ENCODE data around the gene COL5A1.

COL5A1 gene

DNA sequence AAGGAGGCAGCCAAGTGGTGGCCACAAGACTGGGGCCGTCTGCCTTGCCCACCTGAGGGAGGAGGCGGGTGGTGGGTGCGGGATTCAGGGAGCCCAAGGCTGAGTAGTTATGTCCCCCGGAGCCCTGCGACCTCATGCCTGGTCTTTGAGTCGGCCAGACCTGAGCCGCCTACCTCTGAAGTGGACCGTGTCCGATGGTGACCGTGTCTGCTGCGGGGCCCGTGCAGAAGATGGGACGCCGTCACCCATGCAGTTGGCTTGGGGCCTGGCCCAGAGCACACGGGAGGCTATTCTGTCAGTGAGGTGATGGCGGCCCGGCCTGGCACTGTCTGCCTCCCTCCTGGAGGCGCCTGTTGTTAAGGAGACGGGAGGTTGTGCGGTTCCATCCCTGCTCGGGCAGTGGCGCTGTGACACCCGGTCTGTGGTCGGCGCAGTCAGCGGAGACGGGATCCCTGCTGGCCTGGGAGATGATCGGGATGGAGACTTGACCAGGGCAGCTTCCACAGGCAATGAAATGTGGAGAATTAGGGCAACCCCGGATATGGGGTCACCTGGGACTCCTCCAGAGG is 176.5 kb downstream of the COL5A1 start:
- DNase-seq (ENCODE audit: low read depth) = no peak

DNA sequence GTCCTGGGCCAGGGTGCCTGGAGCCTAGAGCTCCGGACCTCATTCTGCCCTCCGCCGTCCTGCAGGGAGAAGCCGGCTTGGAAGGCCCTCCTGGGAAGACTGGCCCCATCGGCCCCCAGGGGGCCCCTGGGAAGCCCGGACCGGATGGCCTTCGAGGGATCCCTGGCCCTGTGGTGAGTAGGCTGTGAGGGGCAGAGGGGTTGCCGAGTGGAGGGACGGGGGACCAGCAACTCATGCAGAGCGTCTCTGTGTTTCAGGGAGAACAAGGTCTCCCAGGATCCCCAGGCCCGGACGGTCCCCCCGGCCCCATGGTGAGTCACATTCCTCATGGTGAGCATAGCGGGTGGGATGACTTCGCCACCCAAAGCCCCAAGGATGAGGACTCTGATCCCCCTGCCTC is 177.0 kb downstream of the COL5A1 start:
- DNase-seq (ENCODE audit: low read depth) = no peak

DNA sequence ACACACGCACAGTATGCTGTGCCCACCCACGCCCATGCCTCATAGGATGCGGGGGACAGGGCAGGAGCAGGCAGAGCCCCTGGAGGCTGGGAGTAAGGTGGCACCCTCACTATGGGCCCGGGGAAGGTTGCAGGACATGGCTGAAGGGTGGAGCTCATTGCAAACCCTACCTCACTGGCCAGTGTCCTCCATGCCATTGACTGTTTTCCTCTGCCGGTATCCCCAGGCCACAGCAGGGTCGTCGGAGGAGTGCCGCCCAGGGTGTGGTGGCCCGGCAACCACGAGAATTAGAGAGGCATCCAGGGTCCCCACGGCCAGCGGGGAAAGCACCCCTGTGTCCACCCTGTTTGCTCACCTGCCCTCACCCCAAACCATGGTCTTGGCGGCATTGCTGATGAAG is 179.3 kb downstream of the COL5A1 start:
- DNase-seq (ENCODE audit: low read depth) = no peak

DNA sequence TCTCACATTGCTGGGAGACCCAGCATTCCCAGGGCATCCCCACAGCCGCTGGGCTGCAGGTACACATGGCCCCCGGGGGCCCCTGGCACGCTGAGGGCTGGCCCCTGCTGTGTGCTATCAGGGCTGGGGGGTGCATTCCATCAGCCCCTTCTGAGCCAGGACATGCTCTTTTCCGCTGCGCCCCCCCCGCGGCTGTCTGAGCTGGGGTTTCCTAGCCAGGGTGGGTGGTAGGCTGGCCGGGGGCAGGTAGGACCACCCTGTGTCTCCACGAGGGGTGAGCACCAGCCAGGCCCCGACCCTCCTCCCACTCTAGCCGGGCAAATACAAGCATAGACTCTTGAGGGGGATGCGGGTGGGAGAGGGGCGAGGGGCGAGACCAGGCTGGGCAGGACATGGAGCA is 180.9 kb downstream of the COL5A1 start:
- no peak for DNase-seq (ENCODE audit: low read depth)

DNA sequence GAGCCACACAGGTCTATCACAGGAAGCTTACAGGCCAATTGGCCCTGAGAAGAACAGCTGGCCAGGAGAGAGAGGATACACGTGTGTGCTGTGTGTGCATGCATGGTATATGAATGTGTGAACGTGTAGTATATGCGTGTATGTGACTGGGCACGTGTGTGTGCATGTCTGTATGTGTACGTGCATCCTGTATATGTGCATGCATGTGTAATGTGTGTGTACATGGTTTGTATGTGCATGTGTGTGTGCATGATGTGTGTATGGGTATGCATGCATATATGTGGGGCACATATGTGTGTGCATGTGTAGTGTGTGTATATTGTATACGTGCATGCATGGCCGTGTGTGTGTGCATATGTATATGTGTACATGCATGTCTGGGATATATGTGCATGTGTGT is 182.0 kb downstream of the COL5A1 start:
- DNase-seq (ENCODE audit: low read depth) = no peak

DNA sequence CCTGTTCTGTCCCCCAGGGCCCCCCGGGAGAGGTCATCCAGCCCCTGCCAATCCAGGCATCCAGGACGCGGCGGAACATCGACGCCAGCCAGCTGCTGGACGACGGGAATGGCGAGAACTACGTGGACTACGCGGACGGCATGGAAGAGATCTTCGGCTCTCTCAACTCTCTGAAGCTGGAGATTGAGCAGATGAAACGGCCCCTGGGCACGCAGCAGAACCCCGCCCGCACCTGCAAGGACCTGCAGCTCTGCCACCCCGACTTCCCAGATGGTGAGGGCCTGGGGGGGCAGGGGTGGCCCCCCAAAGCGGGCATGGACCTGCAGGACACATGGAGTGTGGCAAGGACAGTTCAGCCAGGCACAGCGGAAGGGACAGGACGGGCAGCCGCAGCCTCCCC is 183.0 kb downstream of the COL5A1 start:
- DNase-seq (ENCODE audit: low read depth) = no peak

DNA sequence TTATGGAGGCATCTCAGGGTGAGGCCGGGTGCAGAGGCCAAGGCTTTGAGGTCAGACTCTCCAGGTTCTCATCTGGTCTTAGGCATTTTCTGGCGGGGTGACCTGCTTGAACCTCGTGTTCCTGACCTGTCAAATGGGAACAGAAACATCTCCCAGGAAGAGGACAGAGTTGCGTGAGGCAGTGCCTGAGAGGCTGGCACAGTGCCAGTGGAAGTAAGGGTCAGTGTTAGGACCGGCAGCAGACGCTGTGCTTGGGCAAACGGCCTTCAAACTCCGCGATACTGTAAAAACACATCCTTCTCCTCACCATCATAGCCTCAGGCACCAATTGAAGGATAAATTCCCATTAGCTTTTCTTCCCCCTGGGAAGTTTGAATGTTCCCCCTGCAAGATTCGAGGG is 183.4 kb downstream of the COL5A1 start:
- DNase-seq (ENCODE audit: low read depth) = no peak

DNA sequence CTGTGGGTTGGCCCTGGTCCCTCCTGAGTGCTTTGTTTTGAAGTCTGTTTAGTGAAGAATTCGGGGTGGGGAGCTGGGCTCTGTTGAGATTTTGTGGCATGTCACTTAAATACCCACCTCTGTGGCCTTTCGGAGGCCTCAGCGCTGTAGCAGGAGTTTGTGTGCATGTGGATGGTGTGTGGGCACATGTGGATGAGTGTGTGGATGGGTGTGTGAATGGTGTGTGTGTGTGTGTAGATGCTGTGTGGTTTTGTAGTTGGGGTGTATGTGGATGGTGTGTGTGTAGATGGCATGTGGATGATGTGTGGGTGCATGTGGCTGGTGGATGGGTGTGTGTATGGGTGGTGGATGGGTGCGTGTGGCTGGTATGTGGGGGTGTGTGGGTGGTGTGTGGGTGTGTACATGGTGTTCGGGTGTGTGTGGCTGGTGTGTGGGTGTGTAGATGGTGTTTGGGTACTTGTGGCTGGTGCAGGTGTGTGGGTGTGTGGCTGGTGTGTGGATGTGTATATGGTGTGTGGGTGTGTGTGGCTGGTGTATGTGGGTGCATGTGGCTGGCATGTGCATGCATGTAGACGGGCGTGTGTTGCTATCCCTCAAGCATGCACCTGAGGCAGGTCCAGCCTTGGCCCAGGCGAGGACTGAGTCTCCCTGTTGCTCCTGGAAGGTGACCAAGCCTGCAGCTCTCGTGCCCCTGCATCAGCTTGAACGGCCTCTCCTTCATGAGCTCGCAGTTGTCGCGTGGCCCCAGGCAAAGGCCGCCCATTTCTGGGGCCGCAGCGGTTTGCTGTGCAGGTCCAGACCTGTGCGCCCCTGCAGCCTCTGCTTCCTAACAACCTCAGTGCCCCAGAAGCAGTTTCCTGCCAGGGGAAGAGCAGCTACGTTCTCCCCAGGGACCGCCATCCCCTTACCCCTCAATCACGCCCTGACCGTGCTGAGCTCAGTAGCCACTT is 185.0 kb downstream of the COL5A1 start:
- no peak for DNase-seq (ENCODE audit: low read depth)

DNA sequence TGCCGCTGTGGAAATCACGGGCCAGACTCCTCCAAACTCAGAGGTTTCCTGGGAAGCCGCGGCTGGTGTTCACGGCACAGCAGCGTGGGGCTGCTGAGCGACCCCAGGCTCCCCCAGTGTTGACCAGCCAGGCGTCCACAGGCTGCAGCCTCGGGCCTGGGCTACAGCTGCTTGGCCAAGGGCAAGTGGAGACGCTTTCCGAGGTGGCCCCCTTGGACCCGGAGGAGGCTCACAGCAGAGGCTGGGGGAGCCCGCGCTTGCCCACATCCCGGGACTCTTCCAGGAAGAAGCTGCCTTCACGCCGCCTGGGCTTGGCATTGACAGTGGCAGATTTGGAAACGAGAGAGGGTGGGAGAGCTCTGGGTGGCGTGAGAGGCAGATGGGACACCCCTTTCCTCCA is 186.0 kb downstream of the COL5A1 start:
- no peak for DNase-seq (ENCODE audit: low read depth)

DNA sequence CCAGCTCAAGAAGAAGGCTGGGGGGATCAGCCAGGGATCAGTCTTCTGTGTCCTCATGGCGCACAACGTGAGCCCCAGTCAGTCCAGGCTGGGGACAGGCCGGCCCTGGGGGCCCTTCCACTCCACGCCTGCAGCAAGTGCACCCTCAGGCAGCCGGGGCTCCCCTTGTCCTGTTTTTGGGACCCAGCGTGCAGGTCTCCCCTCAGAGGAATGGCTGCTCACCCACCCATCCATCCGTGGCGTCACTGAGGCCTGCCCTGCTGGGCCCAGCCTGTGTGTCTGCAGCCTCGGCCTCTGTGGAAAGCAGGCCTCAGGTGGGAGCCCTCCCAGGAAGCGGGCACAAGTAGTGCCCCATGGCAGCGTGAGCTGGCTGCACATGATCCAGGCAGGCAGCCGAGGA is 186.4 kb downstream of the COL5A1 start:
- DNase-seq (ENCODE audit: low read depth) = no peak

DNA sequence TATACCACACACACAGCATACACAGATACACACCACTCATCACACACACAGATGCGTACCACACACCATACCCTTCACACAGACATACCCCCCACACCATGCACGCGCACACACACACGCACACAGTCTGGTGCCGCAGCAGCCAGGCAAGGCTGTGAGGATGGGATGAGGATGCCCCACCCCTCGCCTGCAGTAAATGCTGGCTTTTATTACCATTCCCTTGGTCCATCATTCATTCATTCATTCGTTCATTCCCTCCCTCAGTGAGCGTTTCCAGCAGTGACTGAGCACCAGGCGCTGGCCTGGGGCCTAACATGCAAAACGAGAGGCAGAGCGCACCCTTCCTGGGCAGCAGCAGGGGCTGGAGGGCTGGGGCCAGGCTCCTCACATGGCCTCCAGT is 187.3 kb downstream of the COL5A1 start:
- DNase-seq (ENCODE audit: low read depth) = no peak

DNA sequence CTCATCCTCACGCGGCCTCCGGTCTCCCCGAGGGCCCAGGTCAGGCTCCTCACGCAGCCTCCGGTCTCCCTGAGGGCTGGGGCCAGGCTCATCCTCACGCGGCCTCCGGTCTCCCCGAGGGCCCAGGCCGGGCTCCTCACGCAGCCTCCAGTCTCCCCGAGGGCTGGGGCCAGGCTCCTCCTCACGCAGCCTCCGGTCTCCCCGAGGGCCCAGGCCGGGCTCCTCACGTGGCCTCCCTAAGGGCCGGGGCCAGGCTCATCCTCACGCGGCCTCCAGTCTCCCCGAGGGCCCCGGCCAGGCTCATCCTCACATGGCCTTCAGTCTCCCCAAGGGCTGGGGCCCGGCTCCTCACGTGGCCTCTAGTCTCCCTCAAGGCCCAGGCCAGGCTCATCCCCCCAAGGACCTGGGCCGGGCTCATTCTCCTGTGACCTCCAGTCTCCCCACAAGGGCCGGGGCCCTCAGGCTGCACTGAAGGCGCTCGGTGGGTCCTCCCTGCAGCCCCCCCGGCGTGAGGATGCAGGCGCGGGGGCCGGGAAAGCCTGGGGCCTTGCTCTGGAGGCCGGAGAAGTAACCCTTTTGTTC is 187.8 kb downstream of the COL5A1 start:
- no peak for DNase-seq (ENCODE audit: low read depth)

DNA sequence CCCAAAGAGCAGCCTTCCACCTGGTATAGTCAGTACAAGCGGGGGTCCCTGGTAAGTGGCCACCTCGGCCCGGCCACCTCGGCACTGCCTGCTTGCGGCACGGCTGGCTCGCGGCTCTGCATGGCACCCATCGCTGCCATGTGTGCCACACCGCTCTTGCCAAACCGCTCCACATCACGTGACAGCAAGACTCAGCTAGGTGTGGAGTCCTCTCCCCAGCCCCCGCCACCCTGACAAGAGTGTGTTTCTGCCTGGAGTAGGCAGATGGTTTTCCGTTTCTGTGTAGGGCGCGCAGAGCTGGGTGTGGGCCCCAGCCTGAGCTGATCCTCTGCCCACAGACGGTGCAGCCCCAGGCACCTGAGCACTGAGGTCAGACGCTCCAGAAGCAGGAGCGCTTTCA is 188.5 kb downstream of the COL5A1 start:
- DNase-seq (ENCODE audit: low read depth) = no peak

DNA sequence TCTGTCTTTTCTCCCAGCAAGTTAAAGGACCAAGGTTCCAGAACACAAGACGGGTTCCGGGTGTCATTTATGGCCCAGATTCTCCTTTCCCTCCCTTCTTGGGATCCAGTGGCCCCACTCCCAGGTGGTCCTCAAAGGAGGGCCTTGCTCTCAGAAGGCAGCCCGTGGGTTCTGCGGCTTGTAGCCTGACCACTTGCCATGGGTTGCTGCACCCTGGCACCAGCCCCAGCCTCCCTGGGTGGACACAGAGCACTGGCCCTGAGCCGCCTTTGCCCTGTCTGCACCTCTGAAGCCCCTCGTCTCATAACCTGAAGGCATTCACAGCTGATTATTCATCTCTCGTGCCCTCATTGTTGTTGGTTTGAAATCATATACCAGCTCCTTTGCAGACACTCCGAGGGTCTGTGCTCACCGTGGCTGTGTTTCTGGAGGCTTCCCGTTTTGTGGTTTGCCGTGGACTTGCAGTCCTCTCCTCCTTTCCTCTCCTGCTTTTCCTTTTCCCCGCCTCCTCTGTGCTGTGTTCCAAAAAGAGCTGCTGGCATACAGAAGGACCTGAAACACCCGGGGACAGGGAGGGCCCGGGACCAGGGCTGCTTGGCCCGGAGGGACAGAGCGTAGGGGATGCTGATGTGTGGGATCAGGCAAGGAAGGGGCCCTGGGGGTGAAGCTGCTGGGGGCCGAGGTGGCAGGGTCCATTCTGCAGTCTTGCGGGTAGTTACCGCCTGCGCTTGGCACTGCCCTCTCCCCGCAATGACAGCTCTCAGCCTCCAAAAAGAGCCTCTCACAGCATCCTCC is 189.5 kb downstream of the COL5A1 start:
- DNase-seq (ENCODE audit: low read depth) = no peak

DNA sequence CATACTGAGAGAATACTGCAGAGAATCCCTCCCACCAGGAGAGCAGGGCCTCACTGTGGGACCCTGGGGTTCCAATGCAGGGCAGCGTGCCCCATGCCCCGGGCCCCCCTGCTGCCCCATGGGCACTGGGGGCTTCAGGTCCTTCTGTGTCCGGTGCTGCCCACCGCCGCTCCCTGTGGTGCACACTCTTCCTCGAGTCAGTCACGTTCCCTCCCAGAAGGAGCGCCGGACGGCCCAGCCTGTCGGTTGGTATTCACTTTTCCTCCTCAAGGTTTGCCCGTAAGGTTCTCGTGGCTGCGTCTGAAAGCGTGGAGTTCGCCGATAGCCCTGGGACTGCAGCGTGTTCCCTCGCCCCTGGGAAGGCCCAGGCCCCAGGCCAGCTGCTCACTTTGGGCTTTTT is 190.9 kb downstream of the COL5A1 start:
- DNase-seq (ENCODE audit: low read depth) = no peak

DNA sequence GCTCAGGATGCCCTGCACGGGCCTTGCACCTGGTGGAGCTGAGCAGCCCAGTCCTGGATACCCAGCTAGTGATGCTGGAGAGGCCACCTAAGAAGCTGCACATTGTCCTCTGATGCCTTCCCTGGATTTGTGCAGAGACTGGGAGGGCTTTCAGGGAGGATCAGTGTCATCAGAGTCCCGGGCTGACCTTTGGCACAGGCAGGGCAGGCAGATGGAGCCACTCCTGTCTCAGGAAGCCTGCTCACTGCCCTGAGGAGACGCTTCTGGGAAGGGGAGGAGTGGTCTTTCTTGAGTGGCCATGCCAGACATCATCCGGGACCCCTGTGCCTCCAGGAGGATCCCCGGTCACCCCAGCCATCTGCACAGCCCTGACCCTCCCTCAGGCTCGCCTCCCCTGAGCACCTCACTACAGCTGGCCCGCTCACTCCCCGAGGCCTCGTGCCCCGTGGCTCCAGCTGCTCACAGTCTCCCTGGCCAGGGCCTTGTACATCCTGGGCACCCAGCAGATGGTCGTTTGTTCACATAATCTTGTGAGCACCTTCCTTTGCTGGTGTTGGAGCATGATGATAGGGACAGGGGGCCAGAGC is 191.8 kb downstream of the COL5A1 start:
- DNase-seq (ENCODE audit: low read depth) = no peak

DNA sequence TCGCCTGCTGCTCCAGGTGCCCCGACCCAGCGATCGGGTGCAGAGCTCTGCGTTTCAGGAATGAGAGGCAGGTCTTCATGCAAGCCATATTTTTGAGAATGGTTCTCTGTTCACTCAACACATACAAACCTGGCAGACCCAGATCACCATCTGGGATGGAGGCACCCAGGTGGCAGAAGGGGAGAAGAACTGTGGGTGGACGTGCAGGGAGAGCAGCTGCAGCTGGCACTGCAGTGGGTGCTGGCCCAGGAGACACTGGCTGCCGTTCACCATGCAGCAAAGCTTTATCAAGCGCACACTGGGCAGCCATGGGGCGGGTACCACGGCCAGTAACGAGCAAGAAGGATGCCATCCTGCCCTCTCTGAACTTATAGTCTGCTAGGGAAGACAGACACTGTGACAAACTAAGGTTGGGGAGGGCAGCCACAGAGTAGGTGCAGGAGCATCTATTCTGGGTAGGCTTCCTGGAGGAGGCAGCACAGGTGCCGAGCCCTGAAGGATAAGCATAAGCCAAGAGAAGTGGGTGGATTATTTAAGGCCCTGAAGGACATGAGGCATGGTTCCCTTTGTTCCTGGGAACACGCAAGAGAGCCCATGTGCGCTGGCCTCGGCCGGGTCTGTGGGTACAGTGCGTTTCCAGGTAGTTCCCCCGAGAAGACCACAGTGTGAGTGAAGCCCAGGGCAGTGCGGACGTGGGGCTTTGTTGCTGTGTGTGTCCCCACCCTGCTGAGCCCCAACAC is 192.8 kb downstream of the COL5A1 start:
- no peak for DNase-seq (ENCODE audit: low read depth)

DNA sequence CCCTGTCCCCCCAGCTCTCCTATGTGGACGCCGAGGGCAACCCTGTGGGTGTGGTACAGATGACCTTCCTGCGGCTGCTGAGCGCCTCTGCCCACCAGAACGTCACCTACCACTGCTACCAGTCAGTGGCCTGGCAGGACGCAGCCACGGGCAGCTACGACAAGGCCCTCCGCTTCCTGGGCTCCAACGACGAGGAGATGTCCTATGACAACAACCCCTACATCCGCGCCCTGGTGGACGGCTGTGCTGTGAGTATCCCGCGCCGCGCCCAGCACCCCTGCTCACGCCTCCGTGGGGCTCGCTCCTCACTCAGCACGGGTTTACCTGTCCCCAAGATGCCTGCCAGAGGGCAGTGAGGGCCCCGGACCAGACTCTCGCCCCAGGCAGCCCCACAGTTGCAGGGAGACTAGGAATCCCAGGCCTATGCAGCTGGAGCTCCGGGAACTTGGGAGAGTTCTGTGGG is 193.4 kb downstream of the COL5A1 start:
- no peak for DNase-seq (ENCODE audit: low read depth)

DNA sequence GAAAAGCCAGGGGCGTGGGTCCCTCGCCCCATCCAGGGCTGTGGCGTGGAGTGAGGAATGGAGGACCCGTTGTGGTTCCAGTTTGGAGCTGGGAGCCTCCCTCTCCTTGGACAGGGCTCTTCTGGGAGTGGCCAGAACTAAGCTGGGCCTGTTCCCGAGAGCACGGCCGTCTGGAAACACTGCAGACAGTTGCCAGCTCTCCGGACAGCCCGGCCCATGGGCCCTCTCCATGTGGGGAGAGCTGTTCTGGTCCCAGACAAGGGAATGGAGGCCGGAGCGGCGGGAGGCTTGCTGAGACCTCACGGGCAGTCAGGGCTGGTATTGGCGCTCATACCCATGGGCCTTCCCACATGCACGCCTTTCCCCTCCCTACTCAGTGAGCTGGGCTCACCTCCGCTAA is 193.8 kb downstream of the COL5A1 start:
- DNase-seq (ENCODE audit: low read depth) = no peak

DNA sequence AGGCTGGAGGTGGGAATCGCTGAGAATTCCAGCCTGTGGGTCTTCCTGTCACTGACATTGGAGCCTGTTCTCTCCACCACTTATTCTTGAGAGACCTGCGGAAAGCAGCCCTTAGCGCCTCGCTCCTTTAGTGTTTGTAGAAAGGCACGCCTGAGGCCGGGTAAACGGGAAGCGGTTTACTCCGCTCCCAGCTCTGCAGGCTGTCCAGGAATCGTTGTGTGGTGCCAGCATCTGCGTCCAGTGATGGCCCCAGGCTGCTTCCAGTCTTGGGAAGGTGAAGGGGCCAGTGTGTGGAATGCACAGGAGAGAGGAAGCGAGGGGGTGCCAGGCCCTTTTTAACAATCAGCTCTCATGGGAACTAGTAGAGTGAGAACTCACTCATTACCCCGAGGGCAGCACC is 194.4 kb downstream of the COL5A1 start:
- DNase-seq (ENCODE audit: low read depth) = no peak

DNA sequence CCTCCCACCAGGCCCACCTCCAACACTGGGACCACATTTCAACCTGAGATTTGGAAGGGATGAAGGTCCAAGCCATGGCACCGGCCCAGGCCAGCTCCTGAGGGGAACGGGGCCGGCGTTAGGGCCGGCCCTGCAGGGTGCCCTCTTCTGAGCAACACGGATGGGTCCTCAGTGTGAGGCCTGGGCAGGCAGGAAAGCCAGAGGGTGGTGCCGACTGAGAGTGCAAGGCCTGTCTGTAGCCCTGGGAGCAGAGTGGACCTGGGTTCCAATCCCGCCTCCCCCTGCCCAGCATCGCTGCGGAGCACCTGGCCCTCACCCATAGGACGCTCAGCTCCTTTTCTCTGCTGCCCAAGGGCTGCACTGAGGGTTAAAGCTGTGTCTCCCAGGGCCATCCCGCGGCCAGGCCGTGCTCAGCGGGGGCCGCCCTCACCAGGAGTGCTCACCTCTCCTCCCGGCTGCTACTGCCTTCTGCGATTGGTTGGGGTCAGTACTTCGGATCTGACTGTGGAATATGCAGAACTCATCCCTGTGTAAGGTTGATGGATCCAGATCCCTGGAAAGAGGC is 194.9 kb downstream of the COL5A1 start:
- DNase-seq (ENCODE audit: low read depth) = no peak

Data from amniotic epithelial cell (primary cell).